ENCODE data around the gene EIF3D.

Gene EIF3D

DNA sequence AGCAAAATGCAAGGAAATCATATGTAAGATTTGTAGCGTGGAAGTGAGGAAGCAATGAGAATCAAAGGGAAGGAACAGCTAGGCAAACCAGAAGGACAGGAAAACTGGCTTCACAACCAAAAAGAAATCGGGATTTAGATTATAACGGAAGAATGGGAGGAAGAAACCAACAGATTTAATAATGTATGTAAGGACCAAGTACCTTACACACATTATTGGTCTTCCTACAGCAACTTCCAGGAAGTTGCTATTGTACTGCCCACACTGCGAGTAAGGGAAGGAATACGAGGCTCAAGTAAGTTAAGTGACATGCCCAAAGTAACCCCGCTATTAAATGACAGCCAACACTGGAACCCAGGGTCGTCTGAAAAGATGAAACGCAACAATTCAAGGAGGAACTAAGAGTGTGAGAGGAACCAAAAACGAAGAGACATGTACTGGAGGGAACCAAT is 48.0 kb downstream of the EIF3D start:
- no peak for DNase-seq (ENCODE audit: low spot score)
- in situ Hi-C loops (cut with MboI; ENCODE audit: low pct_unique_long_range_greater_than_20kb, low sequenced_read_pairs, unreplicated experiment), result no loop called here
- no peak for TF ChIP-seq CTCF (IDR thresholded peaks at IDR 0.05; ENCODE audit: extremely low read depth, insufficient read depth, missing control alignments)

- no peak for DNase-seq (ENCODE audit: low spot score)
- TF ChIP-seq CTCF (IDR thresholded peaks at IDR 0.05; ENCODE audit: extremely low read depth, insufficient read depth, missing control alignments), result no peak
- in situ Hi-C loops (cut with MboI; ENCODE audit: low pct_unique_long_range_greater_than_20kb, low sequenced_read_pairs, unreplicated experiment), result no loop called here
These were observed 50.0 kb downstream of the EIF3D start for GRCh38 chr22:36478966-36479365.

GRCh38 chr22:36475341-36475740 is 53.6 kb downstream of the EIF3D start:
- in situ Hi-C loops (cut with MboI; ENCODE audit: low pct_unique_long_range_greater_than_20kb, low sequenced_read_pairs, unreplicated experiment), result no loop called here
- no peak for TF ChIP-seq CTCF (IDR thresholded peaks at IDR 0.05; ENCODE audit: extremely low read depth, insufficient read depth, missing control alignments)
- DNase-seq (ENCODE audit: low spot score), result no peak

DNA sequence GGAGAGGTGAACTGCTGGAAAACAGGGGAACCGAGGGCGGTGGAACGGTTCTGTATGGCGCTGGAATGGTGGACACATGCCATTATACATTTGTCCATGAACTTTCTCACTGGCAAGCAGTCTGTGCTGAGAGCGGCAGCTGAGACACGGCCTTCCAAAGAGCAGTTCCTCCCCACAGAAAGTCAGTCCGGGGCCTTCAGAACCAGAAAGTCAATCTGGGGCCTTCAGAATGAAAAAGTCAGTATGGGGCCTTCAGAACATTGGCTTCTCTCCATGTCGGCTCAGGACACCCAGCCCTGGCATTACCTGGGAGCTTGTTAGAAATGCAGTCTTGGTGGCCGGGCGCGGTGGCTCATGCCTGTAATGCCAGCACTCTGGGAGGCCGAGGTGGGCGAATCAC is 56.3 kb downstream of the EIF3D start:
- in situ Hi-C loops (cut with MboI; ENCODE audit: low pct_unique_long_range_greater_than_20kb, low sequenced_read_pairs, unreplicated experiment), result no loop called here
- no peak for TF ChIP-seq CTCF (IDR thresholded peaks at IDR 0.05; ENCODE audit: extremely low read depth, insufficient read depth, missing control alignments)

GRCh38 chr22:36471341-36471821 is 57.6 kb downstream of the EIF3D start:
- DNase-seq (ENCODE audit: low spot score), result no peak
- in situ Hi-C loops (cut with MboI; ENCODE audit: low pct_unique_long_range_greater_than_20kb, low sequenced_read_pairs, unreplicated experiment), result no loop called here
- TF ChIP-seq CTCF (IDR thresholded peaks at IDR 0.05; ENCODE audit: extremely low read depth, insufficient read depth, missing control alignments), result no peak

More for the DNA sequence above, 56.3 kb downstream of the EIF3D start:
- no peak for DNase-seq (ENCODE audit: low spot score)

DNA sequence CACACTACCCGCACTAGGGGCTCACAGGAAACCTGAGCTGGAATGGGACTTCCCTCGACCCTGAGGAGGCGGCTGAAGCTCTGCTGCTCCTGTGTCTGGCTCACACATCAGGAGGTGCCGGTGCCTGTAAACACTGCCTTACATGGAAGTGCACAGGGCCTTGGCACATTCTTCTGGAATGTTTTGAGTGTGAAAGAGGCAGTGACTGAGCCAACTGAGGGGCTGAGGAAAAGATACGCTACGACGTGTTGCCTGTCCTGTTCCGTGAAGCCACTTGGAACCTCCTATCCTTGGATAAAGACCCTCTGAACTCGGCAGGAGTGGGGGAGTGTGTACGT is 58.0 kb downstream of the EIF3D start:
- no peak for TF ChIP-seq CTCF (IDR thresholded peaks at IDR 0.05; ENCODE audit: extremely low read depth, insufficient read depth, missing control alignments)
- in situ Hi-C loops (cut with MboI; ENCODE audit: low pct_unique_long_range_greater_than_20kb, low sequenced_read_pairs, unreplicated experiment), result no loop called here
- DNase-seq (ENCODE audit: low spot score), result no peak
